ENCODE data around the gene PNRC2.
"Not testable (repeated sequence)": the region's sequence is repeated elsewhere in the genome, so short reads cannot be mapped to it uniquely, and the experiment has no call there.

Gene PNRC2

GRCh38 chr1:24003331-24003972 is 43.8 kb downstream of the PNRC2 start:
- Histone ChIP-seq H3K9me3 (ENCODE audit: control extremely low read depth in 1 of 5, control insufficient read depth in 4 of 5, insufficient read depth in 2 of 5, low read depth in 1 of 5, low read length in 4 of 5) (peaks cover 0 to 2% (median 0%) of the 10 kb centered on the region in 5 experiments), H3K27me3 (replicated peaks in 2 of 5; ENCODE audit: control insufficient read depth in 4 of 5, insufficient read depth in 5 of 5, low read length in 4 of 5) (no peaks in the 10 kb centered on the region), H3K4me3 (ENCODE audit: control insufficient read depth in 1 of 7, extremely low read depth in 1 of 7, insufficient read depth in 4 of 7, low read depth in 2 of 7, low read length in 6 of 7) (no peak overlapping the region), H3K36me3 (ENCODE audit: control insufficient read depth in 4 of 4, insufficient read depth in 4 of 4, low read length in 3 of 4) (no peaks in the 10 kb centered on the region), H3K27ac (ENCODE audit: insufficient read depth in 1 of 2, low read depth in 1 of 2, low read length in 2 of 2, poor library complexity in 1 of 2, severe bottlenecking in 2 of 2) (no peak overlapping the region), H3K4me1 (ENCODE audit: control extremely low read depth in 1 of 4, control insufficient read depth in 4 of 4, insufficient read depth in 4 of 4, low read length in 3 of 4) (no peaks in the 10 kb centered on the region)
- ChIA-PET POLR2A (interaction anchor here (0.6 kb wide), 1 partner anchor 413 kb away, joined by 3 read pairs; no protein-coding TSS in a partner anchor), CTCF (interaction anchor here (0.8 to 0.9 kb wide), 2 partner anchors 19 to 193 kb away, joined by 3 read pairs; no protein-coding TSS in a partner anchor)
- WGBS (ENCODE audit: insufficient coverage), result 64% methylated on average over 3 of the region's 4 CpGs
- DNase-seq, result peak in 1 of 3 donors; percentile 3

DNA sequence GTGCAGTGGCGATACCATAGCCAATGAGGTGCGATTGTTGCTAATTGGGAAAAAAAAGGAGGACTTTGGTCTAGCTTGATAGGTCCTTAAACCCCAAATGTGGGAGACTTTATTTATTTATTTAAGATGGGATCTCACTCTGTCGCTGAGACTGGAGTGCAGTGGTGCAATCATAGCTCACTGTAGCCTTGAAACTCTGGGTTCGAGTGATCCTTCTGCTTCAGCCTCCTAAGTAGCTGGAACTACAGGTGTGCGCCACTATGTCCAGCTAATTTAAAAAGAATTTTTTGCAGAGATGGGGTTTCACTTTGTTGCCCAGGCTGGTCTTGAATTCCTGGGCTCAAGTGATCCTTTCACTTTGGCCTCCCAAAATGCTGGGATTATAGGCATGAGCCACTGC is 44.5 kb downstream of the PNRC2 start:
- no peaks in the 10 kb centered on the region for H3K27me3 ChIP-seq (replicated peaks in 2 of 5; ENCODE audit: control insufficient read depth in 4 of 5, insufficient read depth in 5 of 5, low read length in 4 of 5)
- no peaks in the 10 kb centered on the region for H3K4me1 ChIP-seq (ENCODE audit: control extremely low read depth in 1 of 4, control insufficient read depth in 4 of 4, insufficient read depth in 4 of 4, low read length in 3 of 4)
- no peak overlapping the region for H3K4me3 ChIP-seq (ENCODE audit: control insufficient read depth in 1 of 7, extremely low read depth in 1 of 7, insufficient read depth in 4 of 7, low read depth in 2 of 7, low read length in 6 of 7)
- WGBS (ENCODE audit: insufficient coverage), result 98% methylated on average over 4 of the region's 5 CpGs
- H3K9me3 ChIP-seq (ENCODE audit: control extremely low read depth in 1 of 5, control insufficient read depth in 4 of 5, insufficient read depth in 2 of 5, low read depth in 1 of 5, low read length in 4 of 5), result peaks cover 0 to 2% (median 0%) of the 10 kb centered on the region in 5 experiments
- H3K36me3 ChIP-seq (ENCODE audit: control insufficient read depth in 4 of 4, insufficient read depth in 4 of 4, low read length in 3 of 4), result no peaks in the 10 kb centered on the region
- ChIA-PET CTCF (interaction anchor here (0.9 to 1.0 kb wide), 2 partner anchors 15 to 19 kb away, joined by 3 read pairs; no protein-coding TSS in a partner anchor), POLR2A (no interaction called here)
- DNase-seq, result no peak
- no peak overlapping the region for H3K27ac ChIP-seq (ENCODE audit: insufficient read depth in 1 of 2, low read depth in 1 of 2, low read length in 2 of 2, poor library complexity in 1 of 2, severe bottlenecking in 2 of 2)

GRCh38 chr1:24005163-24005562 is 45.5 kb downstream of the PNRC2 start:
- POLR2A ChIA-PET, result no interaction called here
- CTCF ChIA-PET, result no interaction called here

GRCh38 chr1:24007079-24007478 is 47.5 kb downstream of the PNRC2 start:
- Histone ChIP-seq H3K27ac (ENCODE audit: insufficient read depth in 1 of 2, low read depth in 1 of 2, low read length in 2 of 2, poor library complexity in 1 of 2, severe bottlenecking in 2 of 2) (no peak overlapping the region), H3K4me1 (ENCODE audit: control extremely low read depth in 1 of 4, control insufficient read depth in 4 of 4, insufficient read depth in 4 of 4, low read length in 3 of 4) (no peaks in the 10 kb centered on the region), H3K27me3 (replicated peaks in 2 of 5; ENCODE audit: control insufficient read depth in 4 of 5, insufficient read depth in 5 of 5, low read length in 4 of 5) (no peaks in the 10 kb centered on the region), H3K4me3 (ENCODE audit: control insufficient read depth in 1 of 7, extremely low read depth in 1 of 7, insufficient read depth in 4 of 7, low read depth in 2 of 7, low read length in 6 of 7) (no peak overlapping the region), H3K36me3 (ENCODE audit: control insufficient read depth in 4 of 4, insufficient read depth in 4 of 4, low read length in 3 of 4) (no peaks in the 10 kb centered on the region), H3K9me3 (ENCODE audit: control extremely low read depth in 1 of 5, control insufficient read depth in 4 of 5, insufficient read depth in 2 of 5, low read depth in 1 of 5, low read length in 4 of 5) (peaks cover 0 to 2% (median 0%) of the 10 kb centered on the region in 5 experiments)
- ChIA-PET POLR2A (no interaction called here), CTCF (interaction anchor here (1.7 kb wide), 1 partner anchor 12 kb away, joined by 4 read pairs; no protein-coding TSS in a partner anchor)
- no peak for DNase-seq

More at GRCh38 chr1:24005163-24005562, 45.5 kb downstream of the PNRC2 start:
- Histone ChIP-seq H3K4me1 (ENCODE audit: control extremely low read depth in 1 of 4, control insufficient read depth in 4 of 4, insufficient read depth in 4 of 4, low read length in 3 of 4) (no peaks in the 10 kb centered on the region), H3K36me3 (ENCODE audit: control insufficient read depth in 4 of 4, insufficient read depth in 4 of 4, low read length in 3 of 4) (no peaks in the 10 kb centered on the region), H3K27me3 (replicated peaks in 2 of 5; ENCODE audit: control insufficient read depth in 4 of 5, insufficient read depth in 5 of 5, low read length in 4 of 5) (no peaks in the 10 kb centered on the region), H3K4me3 (ENCODE audit: control insufficient read depth in 1 of 7, extremely low read depth in 1 of 7, insufficient read depth in 4 of 7, low read depth in 2 of 7, low read length in 6 of 7) (no peak overlapping the region), H3K9me3 (ENCODE audit: control extremely low read depth in 1 of 5, control insufficient read depth in 4 of 5, insufficient read depth in 2 of 5, low read depth in 1 of 5, low read length in 4 of 5) (peaks cover 0 to 2% (median 0%) of the 10 kb centered on the region in 5 experiments), H3K27ac (ENCODE audit: insufficient read depth in 1 of 2, low read depth in 1 of 2, low read length in 2 of 2, poor library complexity in 1 of 2, severe bottlenecking in 2 of 2) (no peak overlapping the region)
- 100% methylated on average over 3 of the region's 3 CpGs for WGBS (ENCODE audit: insufficient coverage)
- DNase-seq, result no peak

- H3K4me3 ChIP-seq (ENCODE audit: control insufficient read depth in 1 of 7, extremely low read depth in 1 of 7, insufficient read depth in 4 of 7, low read depth in 2 of 7, low read length in 6 of 7); H3K9me3 ChIP-seq (ENCODE audit: control extremely low read depth in 1 of 5, control insufficient read depth in 4 of 5, insufficient read depth in 2 of 5, low read depth in 1 of 5, low read length in 4 of 5); DNase-seq; POLR2A ChIA-PET; H3K4me1 ChIP-seq (ENCODE audit: control extremely low read depth in 1 of 4, control insufficient read depth in 4 of 4, insufficient read depth in 4 of 4, low read length in 3 of 4); H3K27ac ChIP-seq (ENCODE audit: insufficient read depth in 1 of 2, low read depth in 1 of 2, low read length in 2 of 2, poor library complexity in 1 of 2, severe bottlenecking in 2 of 2); H3K27me3 ChIP-seq (replicated peaks in 2 of 5; ENCODE audit: control insufficient read depth in 4 of 5, insufficient read depth in 5 of 5, low read length in 4 of 5); H3K36me3 ChIP-seq (ENCODE audit: control insufficient read depth in 4 of 4, insufficient read depth in 4 of 4, low read length in 3 of 4): not testable (repeated sequence)
- WGBS (ENCODE audit: insufficient coverage), result 33% methylated on average over 1 of the region's 3 CpGs
- CTCF ChIA-PET, result interaction anchor here (1.5 kb wide), 1 partner anchor 19 kb away, joined by 3 read pairs; no protein-coding TSS in a partner anchor
These were observed 49.1 kb downstream of the PNRC2 start for GRCh38 chr1:24008574-24009184.

DNA sequence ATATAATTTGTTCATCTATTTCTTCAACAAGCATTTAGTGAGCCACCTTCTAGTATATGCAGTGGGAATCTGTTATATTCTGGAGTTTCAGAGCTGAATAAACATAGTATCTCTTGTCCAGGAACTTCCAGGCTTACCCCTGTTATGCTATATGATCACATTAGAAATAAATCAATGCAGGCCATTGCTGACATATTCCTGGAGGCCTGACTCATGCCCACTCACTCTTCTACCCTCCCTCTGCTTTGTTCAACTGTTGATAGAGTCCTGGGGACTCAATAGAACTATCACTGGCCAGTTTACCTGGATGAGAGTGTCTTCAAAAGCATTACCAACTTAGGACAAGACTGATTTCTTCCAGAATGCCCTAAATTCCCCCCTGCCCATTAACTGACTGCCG is 49.8 kb downstream of the PNRC2 start:
- POLR2A ChIA-PET, result no interaction called here
- H3K27ac ChIP-seq (ENCODE audit: insufficient read depth in 1 of 2, low read depth in 1 of 2, low read length in 2 of 2, poor library complexity in 1 of 2, severe bottlenecking in 2 of 2), result no peak overlapping the region
- peaks cover 0 to 2% (median 0%) of the 10 kb centered on the region in 5 experiments for H3K9me3 ChIP-seq (ENCODE audit: control extremely low read depth in 1 of 5, control insufficient read depth in 4 of 5, insufficient read depth in 2 of 5, low read depth in 1 of 5, low read length in 4 of 5)
- CTCF ChIA-PET, result interaction anchor here (1.5 kb wide), 1 partner anchor 18 kb away, joined by 3 read pairs; no protein-coding TSS in a partner anchor
- 100% methylated on average over 1 of the region's 1 CpG for WGBS (ENCODE audit: insufficient coverage)
- no peaks in the 10 kb centered on the region for H3K27me3 ChIP-seq (replicated peaks in 2 of 5; ENCODE audit: control insufficient read depth in 4 of 5, insufficient read depth in 5 of 5, low read length in 4 of 5)
- no peaks in the 10 kb centered on the region for H3K36me3 ChIP-seq (ENCODE audit: control insufficient read depth in 4 of 4, insufficient read depth in 4 of 4, low read length in 3 of 4)
- H3K4me1 ChIP-seq (ENCODE audit: control extremely low read depth in 1 of 4, control insufficient read depth in 4 of 4, insufficient read depth in 4 of 4, low read length in 3 of 4), result no peaks in the 10 kb centered on the region
- no peak for DNase-seq
- no peak overlapping the region for H3K4me3 ChIP-seq (ENCODE audit: control insufficient read depth in 1 of 7, extremely low read depth in 1 of 7, insufficient read depth in 4 of 7, low read depth in 2 of 7, low read length in 6 of 7)

- Histone ChIP-seq H3K36me3 (ENCODE audit: control insufficient read depth in 4 of 4, insufficient read depth in 4 of 4, low read length in 3 of 4) (no peaks in the 10 kb centered on the region), H3K9me3 (ENCODE audit: control extremely low read depth in 1 of 5, control insufficient read depth in 4 of 5, insufficient read depth in 2 of 5, low read depth in 1 of 5, low read length in 4 of 5) (peaks cover 0 to 2% (median 0%) of the 10 kb centered on the region in 5 experiments), H3K27ac (ENCODE audit: insufficient read depth in 1 of 2, low read depth in 1 of 2, low read length in 2 of 2, poor library complexity in 1 of 2, severe bottlenecking in 2 of 2) (no peak overlapping the region), H3K4me1 (ENCODE audit: control extremely low read depth in 1 of 4, control insufficient read depth in 4 of 4, insufficient read depth in 4 of 4, low read length in 3 of 4) (no peaks in the 10 kb centered on the region), H3K27me3 (replicated peaks in 2 of 5; ENCODE audit: control insufficient read depth in 4 of 5, insufficient read depth in 5 of 5, low read length in 4 of 5) (no peaks in the 10 kb centered on the region), H3K4me3 (ENCODE audit: control insufficient read depth in 1 of 7, extremely low read depth in 1 of 7, insufficient read depth in 4 of 7, low read depth in 2 of 7, low read length in 6 of 7) (no peak overlapping the region)
- ChIA-PET CTCF (interaction anchor here (1.3 kb wide), 1 partner anchor 47 kb away, joined by 3 read pairs; no protein-coding TSS in a partner anchor), POLR2A (no interaction called here)
- WGBS (ENCODE audit: insufficient coverage), result 100% methylated on average over 3 of the region's 5 CpGs
- no peak for DNase-seq
These were observed 51.0 kb downstream of the PNRC2 start for GRCh38 chr1:24010650-24011049.
